Neural cell (in vitro differentiated cells): Measurements from ENCODE around the gene CBX6. TPM values are rescaled to one million over a fixed set of nuclear protein-coding genes. Genes with fewer than 3 reads are reported as not detected.

Experiments
- H2AFZ ChIP-seq: fragments of 200-600, 300-800 bp; sonication (generic), shearing (Covaris generic); 2 replicates; pipeline ENCODE4 v1.6.0; 2014; ENCODE audit warnings: low read depth, mild to moderate bottlenecking, antibody characterized with exemption, low read length, moderate library complexity
- H3F3A ChIP-seq: fragments of 200-600 bp; shearing (Covaris generic); 2 replicates; pipeline ENCODE4 v1.6.1; 2016; ENCODE audit warnings: mild to moderate bottlenecking, moderate library complexity, mixed read lengths, antibody characterized with exemption, low read length; ENCODE audit not compliant: insufficient read depth, poor library complexity, severe bottlenecking
- H3K27ac ChIP-seq: fragments of 200-600, 300-800 bp; sonication (generic), shearing (Covaris generic); 2 replicates; pipeline ENCODE4 v1.5.1; 2014; ENCODE audit warnings: mild to moderate bottlenecking, low read length, moderate library complexity
- H3K27me3 ChIP-seq: fragments of 300-800, 200-600 bp; sonication (generic), shearing (Covaris generic); 2 replicates; pipeline ENCODE4 v1.6.0; 2014; ENCODE audit warnings: mild to moderate bottlenecking, low read depth, low read length, moderate library complexity; ENCODE audit not compliant: insufficient read depth
- H3K36me3 ChIP-seq: fragments of 300-800, 200-600 bp; sonication (generic), shearing (Covaris generic); 2 replicates; pipeline ENCODE4 v1.5.1; 2014; ENCODE audit warnings: mild to moderate bottlenecking, antibody characterized with exemption, low read length, moderate library complexity; ENCODE audit not compliant: insufficient read depth
- H3K4me2 ChIP-seq: fragments of 300-800, 200-600 bp; sonication (generic), shearing (Covaris generic); 2 replicates; pipeline ENCODE4 v1.6.0; 2014; ENCODE audit warnings: mild to moderate bottlenecking, low read length
- H3K4me3 ChIP-seq: fragments of 300-800, 200-600 bp; sonication (generic), shearing (Covaris generic); 2 replicates; pipeline ENCODE4 v1.5.1; 2014; ENCODE audit warnings: mild to moderate bottlenecking, low read length, moderate library complexity
- H3K79me2 ChIP-seq: fragments of 200-600 bp; shearing (Covaris generic); replicated peaks from 2 replicates; pipeline ENCODE4 v1.6.0; 2014; ENCODE audit warnings: mild to moderate bottlenecking, low read length, moderate library complexity; ENCODE audit not compliant: insufficient read depth
- H3K9ac ChIP-seq: fragments of 300-800, 200-600 bp; sonication (generic), shearing (Covaris generic); 2 replicates; pipeline ENCODE4 v1.6.1; 2016; ENCODE audit warnings: mild to moderate bottlenecking, low read length, mixed read lengths
- H3K9me2 ChIP-seq: fragments of 200-600 bp; shearing (Covaris generic); 2 replicates; pipeline ENCODE4 v1.6.1; 2016; ENCODE audit warnings: mild to moderate bottlenecking, low read length, mixed read lengths; ENCODE audit not compliant: insufficient read depth
- H3K9me3 ChIP-seq: fragments of 200-600, 300-800 bp; sonication (generic), shearing (Covaris generic); 2 replicates; pipeline ENCODE4 v1.6.1; 2016; ENCODE audit warnings: mild to moderate bottlenecking, mixed run types, low read length, moderate library complexity, mixed read lengths
- H4K20me1 ChIP-seq: fragments of 200-600 bp; shearing (Covaris generic); 2 replicates; pipeline ENCODE4 v1.6.1; 2016; ENCODE audit warnings: mild to moderate bottlenecking, mixed run types; ENCODE audit not compliant: insufficient read depth
- EP300 ChIP-seq: fragments of 450-650 bp; conservative IDR thresholded peaks from 2 replicates; pipeline ENCODE4 v1.6.1; 2014; ENCODE audit warnings: antibody characterized with exemption, mild to moderate bottlenecking, moderate library complexity; ENCODE audit not compliant: poor library complexity, severe bottlenecking
- EZH2 ChIP-seq: fragments of 200-600, 300-800 bp; shearing (Covaris generic), sonication (generic); IDR thresholded peaks from 2 replicates; pipeline ENCODE4 v1.6.1; 2014; ENCODE audit warnings: antibody characterized with exemption, low read length, borderline replicate concordance, mild to moderate bottlenecking; ENCODE audit not compliant: insufficient read depth, poor library complexity, severe bottlenecking
- MXI1 ChIP-seq: fragments of 450-650 bp; conservative IDR thresholded peaks from 2 replicates; pipeline ENCODE4 v1.6.1; 2014; ENCODE audit warnings: antibody characterized with exemption, mild to moderate bottlenecking; ENCODE audit not compliant: poor library complexity, severe bottlenecking
- POLR2AphosphoS5 ChIP-seq: IDR thresholded peaks from 2 replicates; pipeline ENCODE4 v1.6.1; 2012
- RAD21 ChIP-seq: fragments of 450-650 bp; conservative IDR thresholded peaks from 2 replicates; pipeline ENCODE4 v1.6.1; 2014; ENCODE audit warnings: antibody characterized with exemption, mild to moderate bottlenecking, moderate library complexity
- SMC3 ChIP-seq: fragments of 450-650 bp; conservative IDR thresholded peaks from 2 replicates; pipeline ENCODE4 v1.6.1; 2014; ENCODE audit warnings: antibody characterized with exemption, mild to moderate bottlenecking, moderate library complexity; ENCODE audit not compliant: poor library complexity
- TAF1 ChIP-seq: IDR thresholded peaks from 2 replicates; pipeline ENCODE4 v1.6.1; 2012; ENCODE audit warnings: low read depth
- polyA plus RNA-seq: library from polyadenylated mRNA; depleted of rRNA; stranded (reverse); fragments of >200 nt; gene quantifications from 2 replicates; pipeline ENCODE4 v1.2.3, GENCODE V29; 2014
- TF ChIP-seq, protein P1 (sequence below): fragments of 450-650 bp; IDR thresholded peaks from 2 replicates; pipeline ENCODE4 v1.5.1; 2014; ENCODE audit warnings: antibody characterized with exemption, mild to moderate bottlenecking, moderate library complexity; ENCODE audit not compliant: poor library complexity, severe bottlenecking
- TF ChIP-seq, protein P2 (sequence below): IDR thresholded peaks from 2 replicates; pipeline ENCODE4 v1.6.1; 2012; ENCODE audit warnings: borderline replicate concordance

CBX6 gene
- polyA plus RNA-seq, 1 donor from 2014 or later = 13.0 TPM

DNA sequence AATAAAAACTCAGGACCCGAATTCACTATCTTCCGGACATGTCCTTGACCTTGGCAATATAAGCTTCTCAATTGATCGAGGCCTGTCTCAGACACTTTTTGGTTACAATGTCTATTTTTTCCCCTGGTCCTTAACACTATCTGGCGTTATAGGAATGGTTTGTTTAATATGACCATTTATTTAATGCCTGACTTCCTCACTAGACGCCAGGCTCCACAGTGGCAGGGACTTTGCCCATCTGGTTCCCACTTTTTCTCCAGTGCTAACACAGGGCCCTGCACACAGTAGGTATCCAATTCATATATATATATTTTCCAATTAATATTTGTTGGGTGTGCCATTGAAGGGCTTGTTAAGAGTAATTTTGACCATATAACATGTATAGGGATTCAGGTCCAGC lies 7.9 kb upstream of the CBX6 start:
- Histone ChIP-seq H4K20me1 (no peaks in the 10 kb centered on the region), H3K27me3 (no peaks in the 10 kb centered on the region), H3F3A (no peaks in the 10 kb centered on the region), H3K9ac (no peak overlapping the region), H3K27ac (no peak overlapping the region), H3K4me3 (no peak overlapping the region), H3K4me2 (no peak overlapping the region), H3K79me2 (no peaks in the 10 kb centered on the region), H3K9me3 (no peaks in the 10 kb centered on the region), H3K9me2 (no peaks in the 10 kb centered on the region), H3K36me3 (no peaks in the 10 kb centered on the region), H2AFZ (no peak overlapping the region)
- TF ChIP-seq RAD21 (no peak), EZH2 (no peak), SMC3 (no peak), MXI1 (no peak), TAF1 (no peak), POLR2AphosphoS5 (no peak), EP300 (no peak)
- TF ChIP-seq, protein P1, sequence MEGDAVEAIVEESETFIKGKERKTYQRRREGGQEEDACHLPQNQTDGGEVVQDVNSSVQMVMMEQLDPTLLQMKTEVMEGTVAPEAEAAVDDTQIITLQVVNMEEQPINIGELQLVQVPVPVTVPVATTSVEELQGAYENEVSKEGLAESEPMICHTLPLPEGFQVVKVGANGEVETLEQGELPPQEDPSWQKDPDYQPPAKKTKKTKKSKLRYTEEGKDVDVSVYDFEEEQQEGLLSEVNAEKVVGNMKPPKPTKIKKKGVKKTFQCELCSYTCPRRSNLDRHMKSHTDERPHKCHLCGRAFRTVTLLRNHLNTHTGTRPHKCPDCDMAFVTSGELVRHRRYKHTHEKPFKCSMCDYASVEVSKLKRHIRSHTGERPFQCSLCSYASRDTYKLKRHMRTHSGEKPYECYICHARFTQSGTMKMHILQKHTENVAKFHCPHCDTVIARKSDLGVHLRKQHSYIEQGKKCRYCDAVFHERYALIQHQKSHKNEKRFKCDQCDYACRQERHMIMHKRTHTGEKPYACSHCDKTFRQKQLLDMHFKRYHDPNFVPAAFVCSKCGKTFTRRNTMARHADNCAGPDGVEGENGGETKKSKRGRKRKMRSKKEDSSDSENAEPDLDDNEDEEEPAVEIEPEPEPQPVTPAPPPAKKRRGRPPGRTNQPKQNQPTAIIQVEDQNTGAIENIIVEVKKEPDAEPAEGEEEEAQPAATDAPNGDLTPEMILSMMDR = no peak
- TF ChIP-seq, protein P2, sequence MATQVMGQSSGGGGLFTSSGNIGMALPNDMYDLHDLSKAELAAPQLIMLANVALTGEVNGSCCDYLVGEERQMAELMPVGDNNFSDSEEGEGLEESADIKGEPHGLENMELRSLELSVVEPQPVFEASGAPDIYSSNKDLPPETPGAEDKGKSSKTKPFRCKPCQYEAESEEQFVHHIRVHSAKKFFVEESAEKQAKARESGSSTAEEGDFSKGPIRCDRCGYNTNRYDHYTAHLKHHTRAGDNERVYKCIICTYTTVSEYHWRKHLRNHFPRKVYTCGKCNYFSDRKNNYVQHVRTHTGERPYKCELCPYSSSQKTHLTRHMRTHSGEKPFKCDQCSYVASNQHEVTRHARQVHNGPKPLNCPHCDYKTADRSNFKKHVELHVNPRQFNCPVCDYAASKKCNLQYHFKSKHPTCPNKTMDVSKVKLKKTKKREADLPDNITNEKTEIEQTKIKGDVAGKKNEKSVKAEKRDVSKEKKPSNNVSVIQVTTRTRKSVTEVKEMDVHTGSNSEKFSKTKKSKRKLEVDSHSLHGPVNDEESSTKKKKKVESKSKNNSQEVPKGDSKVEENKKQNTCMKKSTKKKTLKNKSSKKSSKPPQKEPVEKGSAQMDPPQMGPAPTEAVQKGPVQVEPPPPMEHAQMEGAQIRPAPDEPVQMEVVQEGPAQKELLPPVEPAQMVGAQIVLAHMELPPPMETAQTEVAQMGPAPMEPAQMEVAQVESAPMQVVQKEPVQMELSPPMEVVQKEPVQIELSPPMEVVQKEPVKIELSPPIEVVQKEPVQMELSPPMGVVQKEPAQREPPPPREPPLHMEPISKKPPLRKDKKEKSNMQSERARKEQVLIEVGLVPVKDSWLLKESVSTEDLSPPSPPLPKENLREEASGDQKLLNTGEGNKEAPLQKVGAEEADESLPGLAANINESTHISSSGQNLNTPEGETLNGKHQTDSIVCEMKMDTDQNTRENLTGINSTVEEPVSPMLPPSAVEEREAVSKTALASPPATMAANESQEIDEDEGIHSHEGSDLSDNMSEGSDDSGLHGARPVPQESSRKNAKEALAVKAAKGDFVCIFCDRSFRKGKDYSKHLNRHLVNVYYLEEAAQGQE = no peak

DNA sequence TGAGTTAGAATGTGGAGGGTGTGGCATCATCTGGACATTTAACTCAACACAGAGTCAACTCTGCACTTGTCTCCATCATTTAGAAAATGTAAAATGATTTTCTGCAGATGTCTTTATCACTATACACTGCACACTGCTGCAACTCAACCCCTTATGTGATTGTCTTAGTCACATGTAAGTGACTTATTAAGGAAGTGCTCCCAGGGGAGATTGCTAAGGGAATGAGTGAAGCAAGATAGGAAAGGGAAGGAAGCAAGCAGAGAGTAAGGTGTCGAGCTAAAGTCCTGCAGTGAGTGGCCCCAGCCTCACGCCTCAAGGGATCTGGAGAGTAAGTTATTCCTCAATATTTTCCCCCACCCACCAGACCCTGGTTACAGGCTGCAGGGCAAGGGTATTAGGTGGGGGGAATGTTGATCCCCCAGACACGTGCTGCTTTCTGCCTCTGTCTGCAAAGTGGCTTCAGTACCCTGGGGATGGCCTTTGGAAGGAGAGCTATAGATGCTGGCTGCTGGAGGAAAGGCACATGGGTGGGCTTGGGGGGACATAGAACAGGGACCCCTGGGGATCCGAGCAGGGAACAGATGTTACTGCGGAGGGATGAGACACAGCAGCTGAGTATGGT lies 7.2 kb upstream of the CBX6 start:
- no peaks in the 10 kb centered on the region for H3K27me3 ChIP-seq
- H3K36me3 ChIP-seq = no peaks in the 10 kb centered on the region
- H3K4me2 ChIP-seq = no peak overlapping the region
- H3K9ac ChIP-seq = no peak overlapping the region
- H3K4me3 ChIP-seq = no peak overlapping the region
- TF ChIP-seq SMC3 = no peak
- TF ChIP-seq TAF1 = no peak
- no peak for TF ChIP-seq MXI1
- TF ChIP-seq RAD21 = no peak
- TF ChIP-seq, protein P1 = no peak
- TF ChIP-seq EZH2 = no peak
- no peak for TF ChIP-seq EP300
- TF ChIP-seq POLR2AphosphoS5 = no peak
- TF ChIP-seq, protein P2 = no peak
- H3K79me2 ChIP-seq = no peaks in the 10 kb centered on the region
- no peaks in the 10 kb centered on the region for H4K20me1 ChIP-seq
- no peaks in the 10 kb centered on the region for H3K9me2 ChIP-seq
- no peaks in the 10 kb centered on the region for H3F3A ChIP-seq
- no peak overlapping the region for H3K27ac ChIP-seq
- H3K9me3 ChIP-seq = no peaks in the 10 kb centered on the region
- H2AFZ ChIP-seq = no peak overlapping the region
